ENCODE measurements around the gene TNFAIP8L2.

GRCh38 chr1:151106894-151107293 lies 49.6 kb upstream of the TNFAIP8L2 start:
- no peak for TF ChIP-seq CTCF (conservative IDR thresholded peaks at IDR 0.05; ENCODE audit: low read depth, low read length)
- no peak for TF ChIP-seq POLR2A (IDR thresholded peaks at IDR 0.05; ENCODE audit: low read depth, low read length)
- TF ChIP-seq RAD21 (IDR thresholded peaks at IDR 0.05; ENCODE audit: low read length), result no peak
- TF ChIP-seq SMC3 (IDR thresholded peaks at IDR 0.05; ENCODE audit: low read depth, low read length), result no peak
- no peak for TF ChIP-seq ELK1 (IDR thresholded peaks at IDR 0.05; ENCODE audit: borderline replicate concordance, low read depth, low read length)
- no peak for TF ChIP-seq RCOR1 (IDR thresholded peaks at IDR 0.05; ENCODE audit: insufficient replicate concordance, low read length)
- TF ChIP-seq MXI1 (IDR thresholded peaks at IDR 0.05; ENCODE audit: borderline replicate concordance, low read depth, low read length), result no peak
- TF ChIP-seq NFE2L2 (IDR thresholded peaks at IDR 0.05; ENCODE audit: low read depth, low read length), result no peak
- TF ChIP-seq USF2 (IDR thresholded peaks at IDR 0.05; ENCODE audit: low read depth, low read length), result no peak
- no peak for TF ChIP-seq CEBPB (IDR thresholded peaks at IDR 0.05; ENCODE audit: low read depth, low read length)

Data from IMR-90 (cell line).